Epithelial cell of esophagus (primary cell): ENCODE results near the gene NPFFR1.

Source experiments
- DNase-seq: peaks from one replicate; pipeline ENCODE4 v3.0.0; 2010; ENCODE audit warnings: low read depth
- H3K4me3 ChIP-seq: 2 replicates; pipeline ENCODE4 v1.5.1; 2011; ENCODE audit warnings: mild to moderate bottlenecking, low read length, control low read depth
- TF ChIP-seq, protein P1 (sequence below): IDR thresholded peaks from 2 replicates; pipeline ENCODE4 v1.5.1; 2011; ENCODE audit warnings: low read depth, mild to moderate bottlenecking, low read length, control low read depth, inconsistent platforms; ENCODE audit not compliant: insufficient read depth; ENCODE audit errors: missing control alignments

Gene NPFFR1

DNA sequence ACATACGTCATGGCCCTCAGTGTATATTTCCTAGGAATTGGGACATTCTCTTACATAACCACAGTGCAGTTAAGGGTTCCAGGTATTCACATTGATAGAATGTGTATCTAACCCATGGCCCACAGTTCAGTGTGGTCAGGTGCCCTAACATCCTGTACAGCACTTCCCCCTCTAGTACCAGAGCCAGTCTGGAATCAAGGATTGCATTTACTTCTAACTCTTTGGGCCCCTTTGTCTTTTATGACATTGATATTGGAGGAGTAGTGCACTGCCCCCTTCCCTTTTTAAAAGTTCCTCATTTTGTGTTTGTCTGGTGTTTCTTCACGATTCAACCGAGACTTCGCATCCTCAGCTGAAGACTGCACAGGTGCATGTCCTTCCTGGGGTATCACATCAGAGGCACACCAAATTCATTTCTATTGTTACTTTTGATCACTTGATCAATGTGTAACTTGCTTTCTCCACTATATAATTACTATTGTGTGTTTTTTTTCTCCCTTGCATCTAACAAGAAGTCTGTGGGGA lies 22.4 kb upstream of the NPFFR1 start:
- TF ChIP-seq, protein P1, sequence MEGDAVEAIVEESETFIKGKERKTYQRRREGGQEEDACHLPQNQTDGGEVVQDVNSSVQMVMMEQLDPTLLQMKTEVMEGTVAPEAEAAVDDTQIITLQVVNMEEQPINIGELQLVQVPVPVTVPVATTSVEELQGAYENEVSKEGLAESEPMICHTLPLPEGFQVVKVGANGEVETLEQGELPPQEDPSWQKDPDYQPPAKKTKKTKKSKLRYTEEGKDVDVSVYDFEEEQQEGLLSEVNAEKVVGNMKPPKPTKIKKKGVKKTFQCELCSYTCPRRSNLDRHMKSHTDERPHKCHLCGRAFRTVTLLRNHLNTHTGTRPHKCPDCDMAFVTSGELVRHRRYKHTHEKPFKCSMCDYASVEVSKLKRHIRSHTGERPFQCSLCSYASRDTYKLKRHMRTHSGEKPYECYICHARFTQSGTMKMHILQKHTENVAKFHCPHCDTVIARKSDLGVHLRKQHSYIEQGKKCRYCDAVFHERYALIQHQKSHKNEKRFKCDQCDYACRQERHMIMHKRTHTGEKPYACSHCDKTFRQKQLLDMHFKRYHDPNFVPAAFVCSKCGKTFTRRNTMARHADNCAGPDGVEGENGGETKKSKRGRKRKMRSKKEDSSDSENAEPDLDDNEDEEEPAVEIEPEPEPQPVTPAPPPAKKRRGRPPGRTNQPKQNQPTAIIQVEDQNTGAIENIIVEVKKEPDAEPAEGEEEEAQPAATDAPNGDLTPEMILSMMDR: no peak
- no peak for DNase-seq
- H3K4me3 ChIP-seq: no peak overlapping the region

DNA sequence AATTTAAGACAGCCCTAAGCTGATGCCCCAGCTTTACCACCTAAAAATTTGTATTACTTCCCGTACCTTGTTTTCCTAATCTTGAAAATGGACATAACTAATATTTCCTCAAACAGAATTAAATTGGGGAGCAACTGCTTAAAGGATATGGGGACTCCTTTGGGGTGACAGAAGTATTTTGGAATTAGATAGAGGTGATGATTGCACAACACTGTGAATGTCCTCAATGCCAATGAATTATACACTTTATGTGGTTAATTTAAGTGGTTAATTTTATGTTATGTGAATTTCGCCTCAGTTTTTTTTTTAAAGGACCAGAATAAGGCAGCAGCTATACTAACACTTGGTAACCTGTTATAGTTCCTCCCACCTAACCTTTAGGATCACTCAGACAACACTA lies 19.9 kb upstream of the NPFFR1 start:
- H3K4me3 ChIP-seq: no peak overlapping the region
- no peak for DNase-seq
- TF ChIP-seq, protein P1: no peak

DNA sequence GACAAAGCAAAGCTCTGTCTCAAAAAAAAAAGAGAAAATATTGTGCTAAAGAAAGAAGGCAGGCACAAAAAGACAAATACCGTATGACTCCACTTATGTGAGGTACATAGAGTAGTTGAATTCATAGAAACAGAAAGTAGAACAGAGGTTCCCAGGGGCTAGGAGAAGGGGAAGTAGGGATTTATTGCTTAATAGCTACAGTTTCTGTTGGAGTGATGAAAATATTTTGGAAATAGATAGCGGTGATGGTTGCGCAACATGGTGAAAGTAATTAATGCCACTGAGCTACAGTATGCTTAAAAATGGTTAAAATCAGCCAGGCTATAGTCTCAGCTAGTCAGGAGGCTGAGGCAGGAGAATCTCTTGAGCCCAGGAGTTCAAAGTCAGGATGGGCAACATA lies 18.5 kb upstream of the NPFFR1 start:
- H3K4me3 ChIP-seq: no peak overlapping the region
- no peak for DNase-seq
- TF ChIP-seq, protein P1: no peak

DNA sequence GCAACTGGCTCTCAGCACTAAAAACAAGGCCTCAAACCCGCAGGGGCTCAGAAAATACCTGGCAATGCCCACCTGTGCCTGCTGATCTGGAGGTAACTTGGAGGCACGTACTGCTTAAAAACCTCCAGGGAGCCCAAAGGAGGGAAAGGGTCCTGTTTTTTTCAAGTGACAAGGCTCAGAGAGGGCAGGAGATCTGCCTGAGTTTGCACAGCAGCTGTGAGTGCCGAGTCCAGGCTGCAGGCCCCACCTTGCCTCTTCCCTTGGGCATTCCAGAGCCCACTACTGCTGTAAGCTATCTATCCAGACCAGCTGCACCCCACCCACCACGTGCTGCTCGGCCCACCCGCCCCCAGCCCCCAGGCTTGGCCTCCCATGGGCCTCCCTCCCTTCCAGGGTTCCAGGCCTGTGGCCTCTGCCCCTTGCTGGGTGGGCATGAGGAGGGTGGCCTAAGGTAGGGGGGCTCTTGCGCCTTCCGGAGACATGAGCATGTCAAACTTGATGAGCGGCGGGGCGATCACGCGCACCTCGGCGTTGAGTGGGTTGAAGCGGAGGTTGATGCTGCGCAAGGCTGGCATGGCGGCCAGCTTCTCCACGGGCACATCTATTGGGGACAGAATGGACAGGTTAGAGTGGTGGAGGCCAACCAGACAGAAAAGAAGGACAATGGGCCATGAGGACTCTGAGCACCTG lies 17.2 kb upstream of the NPFFR1 start:
- TF ChIP-seq, protein P1: no peak
- DNase-seq: no peak
- H3K4me3 ChIP-seq: no peak overlapping the region

DNA sequence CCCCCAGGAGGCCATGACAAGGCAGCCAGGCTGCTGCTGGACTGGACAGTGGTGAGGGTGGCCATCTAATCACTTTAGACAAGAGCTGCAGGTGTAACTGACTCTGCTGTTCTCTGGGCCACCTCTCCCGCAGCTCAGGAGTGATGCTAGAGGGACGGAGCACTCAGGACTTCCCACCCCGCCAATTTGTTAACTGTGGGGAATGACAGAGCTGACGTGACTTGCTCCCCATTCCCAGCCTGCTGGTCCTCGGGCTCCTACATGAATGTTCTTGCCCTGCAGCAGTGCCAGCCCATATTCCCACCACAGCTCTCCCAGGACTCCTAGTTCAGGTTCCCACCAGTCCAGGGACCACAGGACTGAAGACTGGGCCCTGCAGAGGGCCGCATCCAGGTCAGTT lies 16.7 kb upstream of the NPFFR1 start:
- TF ChIP-seq, protein P1: no peak
- H3K4me3 ChIP-seq: no peak overlapping the region
- DNase-seq: no peak

DNA sequence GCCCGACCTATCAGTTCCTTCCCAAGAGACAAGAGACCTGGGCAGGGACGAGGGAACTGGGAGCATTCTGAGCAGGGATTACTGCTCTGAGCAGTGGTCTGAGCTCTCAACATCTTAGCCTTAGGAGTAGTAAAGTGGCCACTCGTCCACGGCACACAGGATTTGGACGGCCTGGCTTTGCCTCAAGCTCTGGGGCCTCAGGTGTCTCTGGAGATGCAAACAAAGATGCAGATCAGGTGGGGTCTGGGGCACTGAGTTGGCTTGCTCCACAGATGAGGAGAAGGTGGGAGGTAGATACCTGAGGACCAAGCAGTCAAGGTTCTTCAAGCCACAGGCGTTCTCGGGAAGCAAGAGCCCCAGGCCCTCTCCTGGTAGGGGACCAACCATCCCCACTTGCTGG lies 16.1 kb upstream of the NPFFR1 start:
- TF ChIP-seq, protein P1: no peak
- no peak for DNase-seq
- no peak overlapping the region for H3K4me3 ChIP-seq

DNA sequence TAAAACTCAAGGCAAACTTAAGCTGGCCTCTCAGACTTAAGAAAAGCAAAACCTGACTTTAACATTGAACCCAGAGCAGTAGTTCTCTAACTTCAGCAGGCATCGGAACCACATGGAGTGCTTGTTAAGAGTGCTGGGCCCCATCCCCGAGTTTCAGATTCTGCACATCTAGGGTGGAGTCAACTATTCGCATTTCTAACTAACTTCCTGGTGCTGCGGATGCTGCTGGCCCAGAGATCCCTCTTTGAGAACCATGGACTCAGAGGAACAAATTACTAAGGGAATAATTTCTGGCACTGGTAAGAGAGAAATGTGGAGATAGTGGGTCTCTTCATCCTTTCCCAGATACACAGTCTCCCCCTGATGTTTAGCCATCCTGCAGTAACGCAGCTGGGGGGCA lies 14.6 kb upstream of the NPFFR1 start:
- no peak overlapping the region for H3K4me3 ChIP-seq
- TF ChIP-seq, protein P1: no peak
- no peak for DNase-seq
